HG02571 (cell line): ENCODE results near the gene PPP1R9B.

ENCODE experiments used
- ATAC-seq: cut with Tn5 transposase; IDR thresholded peaks from one replicate; pipeline ENCODE4 v1.9.1; 2021; ENCODE audit warnings: mild to moderate bottlenecking, moderate library complexity; ENCODE audit not compliant: unreplicated experiment

The PPP1R9B gene

DNA sequence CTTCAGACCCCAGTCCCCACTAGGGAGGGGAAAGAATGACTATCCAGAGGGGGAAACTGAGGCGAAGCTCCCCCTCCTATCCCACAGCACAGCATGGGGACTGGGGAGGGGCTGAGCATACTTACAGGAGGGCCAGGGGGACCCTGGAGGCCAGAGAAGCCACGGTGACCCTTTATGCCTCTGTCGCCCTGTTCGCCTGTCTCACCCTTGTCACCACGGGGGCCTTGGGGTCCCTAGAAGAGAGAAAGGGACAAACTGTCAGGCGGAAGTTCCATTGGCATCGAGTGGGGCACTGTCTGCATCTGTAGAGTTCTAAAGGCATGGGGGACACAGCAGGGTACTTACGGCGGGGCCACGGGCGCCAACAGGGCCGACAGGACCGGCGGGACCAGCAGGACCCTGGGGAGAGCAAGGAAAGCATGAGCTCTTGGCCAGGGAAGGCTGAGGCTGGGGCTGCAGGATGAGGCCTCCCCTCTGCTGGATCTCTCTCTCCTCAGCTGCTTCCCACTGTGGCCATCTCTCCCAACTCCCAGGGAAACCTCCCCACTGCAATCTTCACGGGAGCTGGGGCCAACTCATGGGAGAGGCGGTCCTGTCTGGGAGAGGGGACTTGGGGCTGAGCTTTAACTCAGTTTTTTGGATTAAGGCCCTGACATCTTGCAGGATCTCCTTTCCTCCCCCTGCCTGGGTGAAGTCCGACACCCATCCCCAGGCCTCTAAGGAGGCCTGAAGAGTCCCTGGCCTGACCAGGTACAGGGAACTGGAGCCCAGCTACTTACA, 37.5 kb upstream of the PPP1R9B start:
- ATAC-seq: no peak

DNA sequence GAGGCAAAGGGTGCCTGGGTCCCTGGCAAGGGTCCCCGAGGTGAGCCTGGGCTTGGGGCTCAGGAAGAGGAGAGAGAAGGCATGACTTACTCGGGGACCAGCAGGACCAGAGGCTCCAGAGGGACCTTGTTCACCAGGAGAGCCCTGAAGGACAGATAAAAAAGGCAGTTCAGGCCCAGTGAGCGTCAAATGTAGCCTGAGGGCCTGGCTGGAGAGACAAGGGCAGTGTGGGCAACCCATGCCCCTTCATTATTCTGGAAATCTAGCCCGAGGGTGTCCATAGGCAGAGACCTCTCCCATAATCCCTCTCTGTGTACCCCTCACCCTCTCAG, 36.9 kb upstream of the PPP1R9B start:
- no peak for ATAC-seq

DNA sequence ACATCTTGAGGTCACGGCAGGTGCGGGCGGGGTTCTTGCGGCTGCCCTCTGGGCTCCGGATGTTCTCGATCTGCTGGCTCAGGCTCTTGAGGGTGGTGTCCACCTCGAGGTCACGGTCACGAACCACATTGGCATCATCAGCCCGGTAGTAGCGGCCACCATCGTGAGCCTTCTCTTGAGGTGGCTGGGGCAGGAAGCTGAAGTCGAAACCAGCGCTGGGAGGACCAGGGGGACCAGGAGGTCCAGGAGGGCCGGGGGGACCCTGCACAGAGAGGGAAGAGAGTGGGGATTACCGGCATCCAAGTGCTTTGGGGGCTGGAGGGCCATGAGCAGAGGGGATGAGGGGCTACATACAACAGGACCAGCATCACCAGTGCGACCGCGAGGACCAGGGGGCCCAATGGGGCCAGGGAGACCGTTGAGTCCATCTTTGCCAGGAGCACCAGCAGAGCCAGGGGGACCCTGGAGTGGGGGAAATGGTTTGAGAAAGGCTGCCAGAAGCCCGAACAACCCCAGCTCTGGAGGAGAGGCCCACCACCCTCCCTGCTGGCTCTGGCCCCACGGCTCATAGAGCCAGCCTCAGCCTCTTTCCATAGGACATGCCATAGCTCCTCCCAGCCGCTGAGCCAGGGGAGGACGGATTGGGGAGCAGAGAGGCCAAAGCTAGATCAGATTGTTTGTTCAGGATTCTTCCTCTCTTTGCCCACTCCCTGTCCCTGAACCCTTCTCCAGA, 36.4 kb upstream of the PPP1R9B start:
- no peak for ATAC-seq

DNA sequence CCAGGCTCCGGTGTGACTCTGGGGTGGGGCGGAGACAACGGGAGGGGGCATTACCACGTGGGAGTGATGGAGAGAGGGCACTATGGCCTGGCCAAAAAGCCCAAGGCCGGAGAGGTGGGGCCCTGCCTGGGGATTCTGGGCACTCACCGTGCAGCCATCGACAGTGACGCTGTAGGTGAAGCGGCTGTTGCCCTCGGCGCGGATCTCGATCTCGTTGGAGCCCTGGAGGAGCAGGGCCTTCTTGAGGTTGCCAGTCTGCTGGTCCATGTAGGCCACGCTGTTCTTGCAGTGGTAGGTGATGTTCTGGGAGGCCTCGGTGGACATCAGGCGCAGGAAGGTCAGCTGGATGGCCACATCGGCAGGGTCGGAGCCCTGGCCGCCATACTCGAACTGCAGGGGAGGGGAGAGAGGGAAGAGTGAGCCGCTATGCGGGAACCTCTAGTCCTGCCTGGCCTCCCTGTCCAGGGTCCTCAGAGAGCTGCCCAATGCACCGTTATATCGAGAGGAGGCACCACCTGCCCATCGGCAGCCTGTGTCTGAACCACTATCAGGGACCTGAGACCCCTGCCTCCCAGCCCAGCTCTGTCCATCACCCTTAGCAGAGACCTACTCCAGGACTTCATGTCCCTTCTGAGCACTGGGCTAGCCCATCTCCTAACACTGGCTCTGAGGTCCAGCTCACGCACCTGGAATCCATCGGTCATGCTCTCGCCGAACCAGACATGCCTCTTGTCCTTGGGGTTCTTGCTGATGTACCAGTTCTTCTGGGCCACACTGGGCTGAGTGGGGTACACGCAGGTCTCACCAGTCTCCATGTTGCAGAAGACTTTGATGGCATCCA, 35.4 kb upstream of the PPP1R9B start:
- no peak for ATAC-seq

DNA sequence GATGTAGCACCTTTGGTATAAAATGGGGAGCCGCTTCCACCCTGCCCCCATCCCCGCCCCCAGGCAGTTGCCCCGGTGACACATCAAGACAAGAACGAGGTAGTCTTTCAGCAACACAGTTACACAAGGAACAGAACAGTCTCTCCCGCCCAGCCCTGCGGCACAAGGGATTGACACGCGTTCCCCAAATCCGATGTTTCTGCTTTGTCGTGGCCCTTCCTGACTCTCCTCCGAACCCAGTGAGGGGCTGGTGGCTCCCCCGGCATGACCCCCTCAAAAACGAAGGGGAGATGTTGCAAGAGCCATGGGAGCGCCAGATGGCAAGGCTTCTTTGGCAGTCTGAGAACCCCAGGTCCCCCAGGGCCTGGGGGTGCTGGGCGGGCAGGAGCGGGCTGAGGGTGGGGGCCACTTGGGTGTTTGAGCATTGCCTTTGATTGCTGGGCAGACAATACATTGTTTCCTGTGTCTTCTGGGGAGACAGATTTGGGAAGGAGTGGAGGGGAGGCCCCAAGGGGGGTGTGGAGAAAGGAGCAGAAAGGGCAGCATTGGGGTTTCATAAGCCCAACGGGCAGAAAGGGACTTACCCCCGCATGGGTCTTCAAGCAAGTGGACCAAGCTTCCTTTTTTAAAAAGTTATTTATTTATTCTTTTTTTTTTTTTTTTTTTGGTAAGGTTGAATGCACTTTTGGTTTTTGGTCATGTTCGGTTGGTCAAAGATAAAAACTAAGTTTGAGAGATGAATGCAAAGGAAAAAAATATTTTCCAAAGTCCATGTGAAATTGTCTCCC, 34.3 kb upstream of the PPP1R9B start:
- ATAC-seq: no peak

DNA sequence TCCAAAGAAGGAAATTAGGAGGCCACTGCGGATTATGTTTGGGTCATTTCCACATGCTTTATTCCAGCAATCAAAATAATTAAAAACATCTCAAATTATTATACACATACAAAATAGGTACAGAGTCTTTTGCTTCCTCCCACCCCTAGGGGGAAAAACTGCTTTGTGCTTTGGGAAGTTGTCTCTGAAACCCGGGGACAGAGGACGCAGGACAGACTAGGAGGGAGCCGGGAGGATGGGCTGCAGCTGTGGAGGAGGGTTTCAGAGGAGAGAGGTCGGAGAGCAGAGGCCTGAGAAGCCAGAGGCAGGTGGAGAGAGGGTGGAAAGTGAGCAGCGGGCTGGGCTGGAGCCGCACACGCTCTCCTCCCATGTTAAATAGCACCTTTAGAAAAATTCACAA, 33.6 kb upstream of the PPP1R9B start:
- no peak for ATAC-seq

DNA sequence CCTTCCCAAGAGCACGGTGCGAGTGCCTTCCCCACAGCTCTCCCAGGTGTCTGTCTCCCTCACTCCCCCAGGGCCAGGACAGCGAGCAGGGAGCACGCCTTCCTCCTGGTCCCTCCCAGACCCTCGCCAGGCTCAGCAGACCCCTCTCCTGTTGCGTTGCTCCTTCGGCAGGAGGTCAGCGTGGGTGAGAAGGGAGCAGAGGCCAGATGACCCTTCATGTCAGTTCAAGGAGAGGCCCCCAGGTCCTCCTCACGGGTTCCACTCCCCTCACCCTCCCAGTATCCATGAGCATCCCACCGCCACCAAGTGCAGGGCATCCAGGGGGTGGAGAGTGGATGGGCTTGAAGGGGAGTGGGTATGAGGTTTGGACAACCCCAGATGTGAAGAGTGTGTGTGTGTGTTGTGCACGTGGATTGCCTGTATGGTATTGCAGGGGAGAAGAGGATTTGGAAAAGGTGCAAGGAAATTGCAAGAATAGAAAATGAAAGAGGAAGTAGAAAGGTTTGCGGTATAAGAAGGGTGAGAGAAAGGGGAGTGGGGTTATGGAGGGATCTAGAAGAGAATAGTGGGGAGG, 33.0 kb upstream of the PPP1R9B start:
- ATAC-seq: no peak

DNA sequence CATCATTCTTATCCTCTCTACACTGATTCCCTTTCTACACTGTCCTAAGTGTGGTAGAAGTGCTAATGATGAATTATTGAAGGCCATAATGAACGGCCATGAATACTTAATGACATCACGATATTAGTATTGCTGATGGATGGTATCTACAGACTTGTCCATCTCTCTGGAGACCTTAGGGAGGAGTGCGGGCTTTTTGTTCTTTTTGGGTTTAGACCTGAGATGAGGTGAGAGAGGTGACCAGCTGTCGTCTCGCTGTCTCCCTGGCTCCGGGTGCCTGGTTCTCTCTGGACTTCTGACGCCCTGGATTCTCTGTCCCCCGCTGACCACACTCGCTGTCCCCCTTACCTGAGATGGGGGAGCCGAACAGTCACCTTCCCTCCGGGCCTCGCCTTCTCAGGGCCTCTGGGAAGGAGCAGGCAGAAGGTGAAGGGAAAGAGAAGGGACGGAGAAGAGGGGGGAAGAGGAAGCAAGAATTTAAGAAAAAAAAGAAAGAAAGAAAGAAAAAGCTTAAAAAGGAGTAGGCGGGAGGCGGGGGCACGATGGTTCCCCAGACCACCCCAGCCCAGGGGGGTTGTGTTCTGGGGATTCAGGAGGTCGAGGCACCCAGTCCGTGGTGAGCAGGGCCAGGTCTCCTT, 32.4 kb upstream of the PPP1R9B start:
- ATAC-seq: no peak

DNA sequence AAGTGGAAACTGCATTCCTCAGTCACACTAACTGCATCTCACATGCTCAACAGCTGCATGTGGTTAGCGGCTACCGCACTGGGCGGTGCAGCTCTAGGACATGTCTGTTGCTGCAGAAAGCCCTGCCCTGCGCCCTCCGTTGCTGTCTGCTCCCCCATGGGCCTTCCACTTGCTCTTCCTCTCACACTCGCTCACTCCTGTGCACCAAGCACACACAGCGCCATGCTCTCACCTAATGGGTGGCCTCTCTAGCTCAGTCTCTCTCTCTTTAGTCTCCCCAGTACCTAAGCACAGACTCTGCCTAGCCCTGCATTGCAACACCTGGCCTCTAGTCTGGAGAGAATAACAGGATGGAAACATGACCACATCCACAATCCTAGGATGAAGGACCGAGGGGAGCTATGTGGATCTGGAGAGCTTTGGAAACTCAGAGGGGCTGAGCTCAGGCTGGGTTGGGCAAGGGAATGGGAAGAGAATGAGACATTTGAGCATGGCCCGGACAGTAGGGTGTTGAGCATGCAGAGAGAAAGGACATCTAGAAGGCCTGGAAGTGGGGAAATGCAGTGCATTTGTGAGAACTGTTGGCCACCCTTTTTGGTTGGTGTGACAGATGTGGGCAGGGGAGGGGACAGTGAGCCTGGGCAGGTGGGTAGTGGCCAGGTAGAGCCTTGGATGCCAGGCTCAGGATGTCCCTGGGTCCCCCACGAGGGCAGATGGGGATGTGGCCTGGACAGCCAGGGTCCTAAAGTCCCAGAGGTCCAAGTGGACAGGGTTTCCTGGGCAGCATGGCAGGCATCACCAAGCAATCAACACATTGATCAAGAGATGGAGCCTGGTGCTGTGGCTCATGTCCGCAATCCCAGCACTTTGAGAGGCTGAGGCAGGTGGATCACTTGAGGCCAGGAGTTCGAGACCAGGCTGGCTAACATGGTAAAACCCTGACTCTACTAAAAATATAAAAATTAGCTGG, 31.4 kb upstream of the PPP1R9B start:
- ATAC-seq: no peak

DNA sequence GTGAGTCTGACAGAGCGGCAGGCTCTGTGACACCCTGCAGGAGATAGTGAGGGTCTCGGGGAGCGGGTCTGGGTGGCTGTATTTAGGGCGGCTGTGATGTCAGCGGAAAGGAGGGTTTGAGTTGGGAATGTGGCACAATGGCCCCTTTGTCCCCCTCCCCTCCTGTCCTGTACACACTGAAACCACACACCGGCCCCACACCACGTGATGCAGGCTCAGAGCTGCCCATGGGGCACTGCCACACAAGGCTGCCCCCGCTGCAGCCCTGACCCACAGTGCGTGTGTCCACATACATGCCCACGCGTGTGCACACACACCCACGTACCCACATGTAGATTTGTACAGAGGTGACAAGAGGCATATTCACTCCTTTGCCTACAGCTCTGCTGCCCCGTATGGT, 30.7 kb upstream of the PPP1R9B start:
- no peak for ATAC-seq

DNA sequence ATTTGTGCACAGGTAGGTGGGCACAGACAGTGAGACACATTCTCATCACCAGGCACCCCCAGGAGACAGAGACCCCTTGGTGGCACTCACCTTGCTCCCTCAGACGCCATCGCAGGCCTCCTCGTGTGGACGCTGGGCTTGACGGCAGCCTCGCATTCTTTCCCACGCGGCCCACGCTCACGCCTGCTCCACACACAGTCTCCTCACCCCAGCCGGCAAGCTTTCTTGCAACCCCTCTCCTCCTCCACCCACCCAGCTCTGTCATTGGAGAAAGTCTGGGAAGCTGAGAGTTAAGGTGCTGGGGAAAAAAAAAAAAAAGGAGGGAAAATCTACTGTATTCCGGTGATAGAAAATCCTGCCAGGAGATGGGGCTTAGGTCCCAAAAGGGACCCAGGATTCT, 30.1 kb upstream of the PPP1R9B start:
- no peak for ATAC-seq

DNA sequence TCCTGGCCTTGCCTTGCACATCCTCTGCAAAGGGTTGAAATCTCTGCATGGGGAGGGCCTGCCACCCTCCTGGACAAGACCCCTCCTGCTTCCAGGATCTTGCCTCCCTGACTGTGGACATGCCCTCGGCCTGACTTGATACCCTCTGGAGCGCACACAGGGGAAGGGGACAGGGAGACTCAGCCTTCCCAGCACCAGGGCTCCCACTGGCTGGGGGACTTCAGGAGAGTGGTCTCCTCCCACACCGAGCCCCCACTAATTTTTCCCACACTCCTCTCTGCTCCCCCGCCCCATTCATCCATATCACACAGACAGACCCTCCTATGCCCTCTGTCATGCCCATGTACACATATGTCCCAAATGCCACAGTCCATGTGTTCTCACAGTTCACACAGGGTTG, 29.6 kb upstream of the PPP1R9B start:
- ATAC-seq: no peak

DNA sequence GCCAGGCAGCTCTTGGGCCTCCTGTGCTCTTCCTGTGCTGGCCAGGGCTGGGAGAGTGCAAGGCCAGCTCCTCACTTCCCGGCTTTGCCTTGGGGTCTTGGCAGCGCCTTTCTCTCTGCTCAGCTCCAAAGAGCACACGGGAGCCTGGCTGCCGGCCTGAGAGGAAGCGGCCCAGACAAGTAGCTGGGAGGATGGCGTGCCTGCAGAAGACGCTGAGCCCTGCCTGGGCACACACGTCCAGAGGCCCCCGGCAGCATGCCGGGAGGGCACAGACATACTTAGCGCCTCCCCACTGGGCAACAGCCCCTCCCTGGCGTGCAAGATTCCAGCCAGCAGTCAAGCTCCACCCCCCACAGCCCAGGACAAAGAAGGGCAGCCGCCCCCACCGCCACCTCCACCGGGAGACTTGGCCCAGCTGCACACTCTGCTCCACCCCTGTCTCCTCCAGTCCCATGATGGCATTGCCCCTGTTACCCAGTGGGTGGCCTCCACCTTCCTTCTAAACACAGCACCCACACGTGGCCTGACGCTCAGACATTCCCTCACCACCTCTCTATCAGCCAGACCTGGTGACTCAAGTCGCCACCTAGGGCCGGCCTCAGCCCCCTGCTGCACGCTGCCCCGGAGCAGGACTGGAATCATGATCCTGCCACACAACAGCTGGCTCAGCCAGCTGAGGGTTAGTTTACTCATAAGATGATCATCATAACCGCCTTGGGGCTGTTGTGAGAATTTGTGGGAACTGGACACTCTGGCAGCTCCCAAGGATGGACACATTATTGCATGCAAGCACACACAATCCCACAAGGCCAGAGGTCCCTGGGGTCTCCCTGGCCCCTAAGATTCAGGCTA, 27.7 kb upstream of the PPP1R9B start:
- ATAC-seq: no peak

DNA sequence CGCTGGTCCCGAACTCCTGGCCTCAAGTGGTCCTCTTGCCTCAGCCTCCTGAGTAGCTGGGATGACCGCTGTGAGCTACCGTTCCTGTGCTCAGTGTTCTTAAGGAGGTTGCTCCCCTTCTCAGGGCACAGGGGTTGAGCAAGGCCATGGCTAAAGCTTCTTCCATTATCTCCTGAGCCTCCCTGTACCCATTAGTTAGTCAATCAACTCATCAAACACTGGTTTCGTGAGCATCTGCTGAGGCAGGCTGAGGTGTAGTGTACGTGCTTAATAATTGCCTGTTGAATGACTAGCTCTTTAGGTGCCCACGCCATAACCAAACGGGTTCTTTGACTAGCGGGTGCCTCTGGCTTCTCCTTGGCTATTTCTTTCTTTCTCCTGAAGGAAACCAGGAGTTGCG, 27.0 kb upstream of the PPP1R9B start:
- ATAC-seq: no peak

DNA sequence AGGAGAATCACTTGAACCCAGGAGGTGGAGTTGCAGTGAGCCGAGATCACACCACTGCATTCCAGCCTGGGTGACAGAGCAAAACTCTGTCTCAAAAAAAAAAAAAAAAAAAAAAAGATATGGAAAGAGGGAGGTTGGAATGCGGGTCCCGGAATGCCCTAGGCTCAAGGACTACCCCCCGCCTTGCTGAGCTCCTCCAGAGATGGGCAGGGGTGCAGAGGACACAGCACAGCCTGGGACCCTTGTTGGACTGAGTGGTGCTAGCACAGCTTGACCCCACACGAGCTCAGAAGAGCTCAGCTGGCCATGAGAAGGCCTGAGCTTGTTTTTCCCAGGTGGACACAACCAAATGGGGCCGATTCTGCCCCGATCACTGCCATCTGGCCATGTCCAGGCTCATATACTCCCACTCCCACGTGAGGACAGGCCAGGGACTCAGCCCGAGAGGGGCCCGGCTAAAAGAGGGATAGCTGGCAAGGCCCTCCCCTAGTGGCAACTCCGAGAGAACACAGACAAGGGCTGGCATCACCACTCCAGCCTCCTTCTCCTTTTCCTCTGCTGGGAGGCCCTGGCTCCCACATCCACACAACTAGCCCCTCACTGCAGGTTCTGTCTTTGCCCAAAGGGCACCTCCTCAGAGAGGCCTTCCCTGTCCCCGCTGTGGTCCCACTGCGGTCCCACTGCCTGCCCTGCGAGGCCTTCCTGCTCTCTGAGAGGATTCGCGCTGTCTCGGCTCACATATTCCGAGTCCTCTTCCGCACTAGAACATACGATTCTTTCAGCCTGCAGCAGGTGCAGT, 26.3 kb upstream of the PPP1R9B start:
- ATAC-seq: no peak

DNA sequence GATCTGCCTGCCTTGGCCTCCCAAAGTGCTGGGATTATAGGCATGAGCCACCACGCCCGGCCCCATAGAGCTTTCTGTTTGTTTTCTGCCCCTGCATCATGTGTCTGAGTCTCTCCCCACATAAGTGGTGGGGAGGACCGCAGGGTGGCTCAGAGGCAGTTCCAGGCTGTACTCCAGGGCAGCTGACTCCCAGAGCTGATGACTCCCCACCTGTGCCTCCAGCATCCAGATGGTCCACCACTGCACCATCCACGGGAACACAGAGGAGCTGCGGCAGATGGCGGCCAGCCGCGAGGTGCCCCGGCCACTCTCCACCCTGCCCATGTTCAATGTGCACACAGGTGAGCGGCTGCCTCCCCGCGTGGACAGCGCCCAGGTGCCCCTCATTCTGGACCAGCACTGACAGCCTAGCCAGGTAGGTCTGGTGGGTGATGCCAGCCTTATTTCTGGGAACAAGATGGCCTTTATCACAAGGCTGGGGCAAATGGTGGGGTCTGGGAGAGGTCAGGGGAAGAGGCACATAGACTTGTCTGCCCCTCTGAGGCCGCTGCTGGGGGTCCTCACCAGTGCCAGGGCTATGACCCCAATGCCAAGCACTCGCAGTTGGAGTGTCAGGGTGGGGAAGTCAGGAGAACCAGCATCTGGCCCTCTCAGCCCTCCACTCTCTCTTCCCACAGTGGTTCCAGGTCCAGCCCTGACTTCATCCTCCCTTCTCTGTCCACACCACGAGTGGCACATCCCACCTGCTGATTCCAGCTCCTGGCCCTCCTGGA, 24.7 kb upstream of the PPP1R9B start:
- ATAC-seq: no peak

DNA sequence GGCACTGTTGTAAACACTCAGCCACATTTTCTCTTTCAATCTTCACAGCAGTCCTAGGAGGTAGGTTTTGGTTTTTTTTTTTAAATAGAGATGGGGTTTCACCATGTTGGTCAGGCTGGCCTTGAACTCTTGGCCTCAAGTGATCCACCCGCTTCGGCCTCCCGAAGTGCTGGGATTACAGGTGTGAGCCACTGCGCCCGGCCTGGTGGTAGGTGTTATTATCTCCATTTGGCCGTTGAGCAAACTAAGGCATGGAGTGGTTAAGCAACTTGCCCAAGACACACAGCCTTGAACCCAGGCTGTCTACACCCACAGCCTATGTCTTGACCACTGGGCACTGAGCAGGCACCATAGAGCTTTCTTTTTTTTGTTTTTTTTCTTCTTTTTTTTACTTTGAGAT, 24.0 kb upstream of the PPP1R9B start:
- ATAC-seq: no peak
